ENCODE measurements around the gene MCC.

MCC gene

GRCh38 chr5:113223315-113223714 is 264.9 kb downstream of the MCC start:
- no peak for DNase-seq
- TF ChIP-seq POLR2A (IDR thresholded peaks at IDR 0.05; ENCODE audit: low read length) (no peak), GATA1 (IDR thresholded peaks at IDR 0.05; ENCODE audit: low read depth, low read length) (no peak)

GRCh38 chr5:113221294-113222176 is 266.7 kb downstream of the MCC start:
- TF ChIP-seq GATA1 (IDR thresholded peaks at IDR 0.05; ENCODE audit: low read depth, low read length) (no peak), POLR2A (IDR thresholded peaks at IDR 0.05; ENCODE audit: low read length) (no peak)
- DNase-seq = no peak

GRCh38 chr5:113219695-113220094 is 268.6 kb downstream of the MCC start:
- DNase-seq = no peak
- TF ChIP-seq POLR2A (IDR thresholded peaks at IDR 0.05; ENCODE audit: low read length) (no peak), GATA1 (IDR thresholded peaks at IDR 0.05; ENCODE audit: low read depth, low read length) (no peak)

- no peak for DNase-seq
- TF ChIP-seq POLR2A (IDR thresholded peaks at IDR 0.05; ENCODE audit: low read length) = no peak
- no peak for TF ChIP-seq GATA1 (IDR thresholded peaks at IDR 0.05; ENCODE audit: low read depth, low read length)
These were observed 269.2 kb downstream of the MCC start for GRCh38 chr5:113218906-113219517.

GRCh38 chr5:113218200-113218599 is 270.1 kb downstream of the MCC start:
- TF ChIP-seq POLR2A (IDR thresholded peaks at IDR 0.05; ENCODE audit: low read length) (no peak), GATA1 (IDR thresholded peaks at IDR 0.05; ENCODE audit: low read depth, low read length) (no peak)
- no peak for DNase-seq

GRCh38 chr5:113217619-113218184 is 270.6 kb downstream of the MCC start:
- TF ChIP-seq GATA1 (IDR thresholded peaks at IDR 0.05; ENCODE audit: low read depth, low read length) (no peak), POLR2A (IDR thresholded peaks at IDR 0.05; ENCODE audit: low read length) (no peak)
- no peak for DNase-seq

- no peak for TF ChIP-seq GATA1 (IDR thresholded peaks at IDR 0.05; ENCODE audit: low read depth, low read length)
- no peak for TF ChIP-seq POLR2A (IDR thresholded peaks at IDR 0.05; ENCODE audit: low read length)
- DNase-seq = no peak
These were observed 271.7 kb downstream of the MCC start for GRCh38 chr5:113216545-113216944.

GRCh38 chr5:113215401-113216060 is 272.7 kb downstream of the MCC start:
- no peak for DNase-seq
- no peak for TF ChIP-seq GATA1 (IDR thresholded peaks at IDR 0.05; ENCODE audit: low read depth, low read length)
- TF ChIP-seq POLR2A (IDR thresholded peaks at IDR 0.05; ENCODE audit: low read length) = no peak

GRCh38 chr5:113214606-113215323 is 273.5 kb downstream of the MCC start:
- no peak for TF ChIP-seq GATA1 (IDR thresholded peaks at IDR 0.05; ENCODE audit: low read depth, low read length)
- DNase-seq = no peak

GRCh38 chr5:113213551-113214425 is 274.5 kb downstream of the MCC start:
- no peak for DNase-seq
- no peak for TF ChIP-seq POLR2A (IDR thresholded peaks at IDR 0.05; ENCODE audit: low read length)
- TF ChIP-seq GATA1 (IDR thresholded peaks at IDR 0.05; ENCODE audit: low read depth, low read length) = no peak

GRCh38 chr5:113212244-113212920 is 275.9 kb downstream of the MCC start:
- DNase-seq = no peak
- TF ChIP-seq POLR2A (IDR thresholded peaks at IDR 0.05; ENCODE audit: low read length) (no peak), GATA1 (IDR thresholded peaks at IDR 0.05; ENCODE audit: low read depth, low read length) (no peak)

- DNase-seq = no peak
- TF ChIP-seq POLR2A (IDR thresholded peaks at IDR 0.05; ENCODE audit: low read length) (no peak), GATA1 (IDR thresholded peaks at IDR 0.05; ENCODE audit: low read depth, low read length) (no peak)
These were observed 278.8 kb downstream of the MCC start for GRCh38 chr5:113209498-113209897.

Measured in erythroblast (primary cell).